HG03469 (cell line): ENCODE data around the gene AJM1.
"Not testable (repeated sequence)": the region's sequence is repeated elsewhere in the genome, so short reads cannot be mapped to it uniquely, and the experiment has no call there.

ENCODE experiments used
- ATAC-seq: cut with Tn5 transposase; IDR thresholded peaks from one replicate; pipeline ENCODE4 v1.9.1; 2021; ENCODE audit warnings: mild to moderate bottlenecking, moderate library complexity, moderate number of reproducible peaks; ENCODE audit not compliant: unreplicated experiment

Gene AJM1

GRCh38 chr9:136866898-136867421, 24.7 kb downstream of the AJM1 start:
- not testable (repeated sequence) for ATAC-seq

- no peak for ATAC-seq
Observed at GRCh38 chr9:136867480-136867879, 25.2 kb downstream of the AJM1 start.

GRCh38 chr9:136867917-136868316, 25.6 kb downstream of the AJM1 start:
- no peak for ATAC-seq

GRCh38 chr9:136868644-136869043, 26.4 kb downstream of the AJM1 start:
- no peak for ATAC-seq

GRCh38 chr9:136869611-136870010, 27.3 kb downstream of the AJM1 start:
- ATAC-seq = not testable (repeated sequence)

GRCh38 chr9:136875155-136875554, 32.9 kb downstream of the AJM1 start:
- no peak for ATAC-seq

GRCh38 chr9:136876476-136876875, 34.2 kb downstream of the AJM1 start:
- no peak for ATAC-seq

GRCh38 chr9:136880651-136881050, 38.4 kb downstream of the AJM1 start:
- ATAC-seq = no peak

- no peak for ATAC-seq
Observed at GRCh38 chr9:136881691-136882108, 39.4 kb downstream of the AJM1 start.

GRCh38 chr9:136882109-136882946, 40.0 kb downstream of the AJM1 start:
- ATAC-seq = no peak

- not testable (repeated sequence) for ATAC-seq
Observed at GRCh38 chr9:136882947-136883283, 40.6 kb downstream of the AJM1 start.

- not testable (repeated sequence) for ATAC-seq
Observed at GRCh38 chr9:136883670-136884069, 41.4 kb downstream of the AJM1 start.

GRCh38 chr9:136885950-136886578, 43.8 kb downstream of the AJM1 start, which contains the start of gene TRAF2:
Gene TRAF2, plus strand, starts transcription at chr9:136886516. Its CDS starts 12,225 bp downstream, at chr9:136898741.
- ATAC-seq = peak; percentile 65

- peak; percentile 13 for ATAC-seq
Observed at GRCh38 chr9:136886610-136887597, 44.6 kb downstream of the AJM1 start.

- ATAC-seq = no peak
Observed at GRCh38 chr9:136888454-136888853, 46.2 kb downstream of the AJM1 start.

GRCh38 chr9:136889858-136890257, 47.6 kb downstream of the AJM1 start:
- ATAC-seq = no peak

- ATAC-seq = no peak
Observed at GRCh38 chr9:136890661-136891060, 48.4 kb downstream of the AJM1 start.
